Endometrial microvascular endothelial cells (primary cell): Measurements from ENCODE around the gene EML2. TPM values are rescaled to one million over a fixed set of nuclear protein-coding genes. Genes with fewer than 3 reads are reported as not detected.
"Not testable (repeated sequence)": the region's sequence is repeated elsewhere in the genome, so short reads cannot be mapped to it uniquely, and the experiment has no call there.

Experiments used
- in situ Hi-C: cut with HindIII; loops from 2 replicates; pipeline ENCODE4 v1.10.0; 2017; ENCODE audit warnings: low sequenced_read_pairs, low pct_unique_long_range_greater_than_20kb; ENCODE audit errors: inconsistent ontology term
- total RNA-seq: library from RNA; depleted of rRNA; stranded (reverse); fragments of >200 nt; gene quantifications from one replicate; pipeline ENCODE4 v1.2.3, GENCODE V29; 2015; ENCODE audit errors: inconsistent ontology term

The EML2 gene
- total RNA-seq, 1 donor from 2014 or later = 24.0 TPM

- in situ Hi-C loops = no loop called here
Measured at GRCh38 chr19:45655073-45655472, 15.9 kb upstream of the EML2 start.

- in situ Hi-C loops = no loop called here
Measured at GRCh38 chr19:45653634-45654033, 14.4 kb upstream of the EML2 start.

GRCh38 chr19:45650722-45651121 is 11.5 kb upstream of the EML2 start:
- in situ Hi-C loops = no loop called here

GRCh38 chr19:45646345-45646698 is 7.1 kb upstream of the EML2 start:
- in situ Hi-C loops = no loop called here

- in situ Hi-C loops = no loop called here
Measured at GRCh38 chr19:45645631-45646344, 6.6 kb upstream of the EML2 start.

- in situ Hi-C loops = no loop called here
Measured at GRCh38 chr19:45645068-45645630, 6.0 kb upstream of the EML2 start.

GRCh38 chr19:45643927-45644771 is 5.0 kb upstream of the EML2 start:
- in situ Hi-C loops = no loop called here

GRCh38 chr19:45643024-45643926 is 4.1 kb upstream of the EML2 start:
- in situ Hi-C loops = no loop called here

- in situ Hi-C loops = no loop called here
Measured at GRCh38 chr19:45641274-45642105, 2.3 kb upstream of the EML2 start.

- in situ Hi-C loops = no loop called here
Measured at GRCh38 chr19:45640849-45641273, 1.7 kb upstream of the EML2 start.

- in situ Hi-C loops = no loop called here
Measured at GRCh38 chr19:45637890-45638667, 1.1 kb downstream of the EML2 start.

- in situ Hi-C loops = no loop called here
Measured at GRCh38 chr19:45636902-45637301, 2.3 kb downstream of the EML2 start.

GRCh38 chr19:45636275-45636674 is 2.9 kb downstream of the EML2 start:
- in situ Hi-C loops = no loop called here

- in situ Hi-C loops = no loop called here
Measured at GRCh38 chr19:45632468-45633196, 6.6 kb downstream of the EML2 start.

- in situ Hi-C loops = no loop called here
Measured at GRCh38 chr19:45630463-45630862, 8.7 kb downstream of the EML2 start.

- in situ Hi-C loops = no loop called here
Measured at GRCh38 chr19:45629704-45630103, 9.5 kb downstream of the EML2 start.

- in situ Hi-C loops = not testable (repeated sequence)
Measured at GRCh38 chr19:45628219-45628618, 11.0 kb downstream of the EML2 start.
